ENCODE measurements around the gene NTRK1.

NTRK1 gene

GRCh38 chr1:156860628-156861423 lies at the start of gene NTRK1:
TSS of gene NTRK1 (plus strand) at chr1:156860865. CDS start at chr1:156860935, 70 bp downstream.
- DNase-seq (ENCODE audit: low read depth): peak; percentile 72

- DNase-seq (ENCODE audit: low read depth): no peak
Measured at GRCh38 chr1:156811168-156811567, 49.5 kb upstream of the NTRK1 start.

DNA sequence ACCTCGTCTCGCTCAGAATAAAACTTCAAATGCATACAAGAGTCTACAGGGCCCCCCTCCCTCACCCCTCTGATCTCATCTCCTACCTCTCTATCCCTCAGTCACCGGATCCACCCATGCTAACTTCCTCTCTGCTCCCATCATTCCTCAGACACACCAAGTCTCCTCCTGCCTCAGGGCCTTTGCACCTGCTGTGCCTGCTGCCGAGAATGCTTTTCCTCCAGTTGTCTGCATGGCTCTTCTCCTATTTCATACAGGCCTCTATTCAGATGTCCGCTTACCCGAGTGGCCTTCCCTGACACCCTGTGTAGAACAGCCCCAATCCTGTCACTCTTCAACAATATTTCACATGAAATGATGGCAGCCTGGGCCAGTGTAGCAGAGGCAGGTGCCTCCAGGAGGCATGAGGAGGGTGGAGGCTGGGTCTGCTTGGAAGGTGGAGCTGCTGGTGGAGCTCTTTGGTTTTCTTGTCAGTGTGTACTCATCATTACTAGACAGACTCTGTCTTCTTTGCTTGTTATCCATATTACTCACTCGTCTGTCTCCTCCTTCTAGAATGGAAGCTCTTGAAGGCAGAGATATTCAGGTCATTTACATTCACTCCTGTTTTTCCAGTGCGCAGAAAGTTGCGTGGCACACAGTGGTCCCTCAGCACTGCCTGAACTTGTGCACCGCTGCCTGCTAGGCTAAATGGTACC lies 48.2 kb upstream of the NTRK1 start:
- DNase-seq (ENCODE audit: low read depth): no peak

GRCh38 chr1:156813298-156813697 lies 47.4 kb upstream of the NTRK1 start:
- DNase-seq (ENCODE audit: low read depth): no peak

GRCh38 chr1:156813750-156814570 lies 46.7 kb upstream of the NTRK1 start:
- DNase-seq (ENCODE audit: low read depth): no peak

- DNase-seq (ENCODE audit: low read depth): no peak
Measured at GRCh38 chr1:156814571-156815260, 45.9 kb upstream of the NTRK1 start.

DNA sequence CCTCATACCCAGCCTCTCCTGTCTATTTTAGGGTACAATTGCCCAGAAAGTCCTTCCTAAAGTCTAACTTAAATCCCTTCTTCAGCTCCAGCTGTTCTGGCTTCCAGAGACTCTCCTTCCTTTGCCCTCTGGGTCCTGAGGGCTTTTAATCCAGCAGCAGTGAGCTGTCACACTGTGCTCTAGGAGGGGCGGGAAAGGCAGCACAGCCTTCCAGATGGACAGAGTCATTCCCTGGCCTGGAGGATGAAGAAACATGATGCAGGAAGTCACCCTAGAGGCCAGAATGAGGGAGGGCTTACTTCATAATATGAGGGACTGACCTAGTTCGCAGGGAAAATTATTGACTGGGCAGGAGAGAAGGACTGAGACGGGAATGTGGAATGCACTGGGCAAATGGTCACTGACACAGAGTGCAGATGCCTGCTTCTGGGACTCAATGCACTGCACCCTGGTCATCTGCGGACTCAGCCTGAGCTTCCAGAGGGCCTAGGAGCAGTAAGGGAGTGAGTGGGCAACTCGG lies 45.3 kb upstream of the NTRK1 start:
- no peak for DNase-seq (ENCODE audit: low read depth)

- no peak for DNase-seq (ENCODE audit: low read depth)
Measured at GRCh38 chr1:156815961-156816422, 44.7 kb upstream of the NTRK1 start.

DNA sequence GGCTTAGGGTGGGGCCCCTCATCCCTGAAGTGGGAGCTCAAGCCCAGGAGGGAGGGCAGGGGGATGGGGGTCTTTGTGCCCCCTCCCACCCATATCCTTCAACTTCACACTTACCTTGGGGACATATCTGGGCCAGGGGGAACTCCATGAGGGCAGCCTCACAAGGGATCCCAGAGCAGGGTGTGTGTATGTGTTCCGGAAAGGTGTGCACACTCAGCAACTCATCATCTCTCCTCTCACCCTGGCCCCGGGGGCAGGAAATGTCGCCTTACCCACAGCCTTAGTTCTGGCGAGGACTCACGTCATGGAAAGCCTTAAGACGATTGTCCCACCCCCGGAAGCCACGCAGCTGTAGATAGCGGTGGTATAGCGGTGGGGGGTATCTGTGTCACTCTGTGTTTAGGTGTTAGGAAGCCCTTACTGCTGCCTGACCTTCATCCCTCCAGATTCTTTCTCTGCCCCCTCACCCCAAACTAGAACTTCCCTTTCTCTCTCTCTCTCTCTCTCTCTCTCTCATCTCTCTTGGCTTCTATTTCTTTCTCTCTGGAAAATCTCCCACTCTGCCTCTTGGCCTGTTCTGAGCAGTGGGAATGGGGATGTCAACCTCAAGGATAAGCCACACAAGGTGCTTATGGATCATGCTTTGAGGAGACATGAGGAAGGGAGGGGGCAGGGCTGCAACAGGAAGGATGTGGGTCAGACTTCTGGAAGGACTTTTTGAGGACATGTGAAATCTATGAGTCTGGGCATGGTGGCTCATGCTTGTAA lies 43.9 kb upstream of the NTRK1 start, which contains the start of gene SH2D2A:
Gene SH2D2A (minus strand): TSS at position 288 of the 768 bp plus-strand sequence. CDS start 140 bp downstream, at position 148.
- DNase-seq (ENCODE audit: low read depth): peak; percentile 98

DNA sequence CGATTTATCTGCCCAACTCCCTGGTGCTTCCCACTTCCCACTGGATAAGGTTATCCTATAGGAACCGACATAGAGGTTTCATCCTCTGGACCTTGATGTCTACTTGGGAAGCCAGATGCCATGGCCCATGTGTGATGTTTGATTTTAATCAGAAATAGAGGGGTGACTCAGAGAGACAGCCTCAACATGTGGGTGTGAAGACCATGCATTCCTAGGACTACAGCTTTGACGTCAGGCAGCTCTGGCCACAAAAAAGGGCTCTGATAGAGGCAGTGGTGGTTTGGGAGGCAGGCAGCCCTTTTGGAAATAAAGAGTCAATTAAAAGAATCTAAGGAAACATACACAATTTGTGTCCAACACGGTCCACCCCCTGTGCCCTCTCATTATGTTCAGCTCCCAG lies 38.9 kb upstream of the NTRK1 start:
- no peak for DNase-seq (ENCODE audit: low read depth)

- no peak for DNase-seq (ENCODE audit: low read depth)
Measured at GRCh38 chr1:156822680-156823079, 38.0 kb upstream of the NTRK1 start.

DNA sequence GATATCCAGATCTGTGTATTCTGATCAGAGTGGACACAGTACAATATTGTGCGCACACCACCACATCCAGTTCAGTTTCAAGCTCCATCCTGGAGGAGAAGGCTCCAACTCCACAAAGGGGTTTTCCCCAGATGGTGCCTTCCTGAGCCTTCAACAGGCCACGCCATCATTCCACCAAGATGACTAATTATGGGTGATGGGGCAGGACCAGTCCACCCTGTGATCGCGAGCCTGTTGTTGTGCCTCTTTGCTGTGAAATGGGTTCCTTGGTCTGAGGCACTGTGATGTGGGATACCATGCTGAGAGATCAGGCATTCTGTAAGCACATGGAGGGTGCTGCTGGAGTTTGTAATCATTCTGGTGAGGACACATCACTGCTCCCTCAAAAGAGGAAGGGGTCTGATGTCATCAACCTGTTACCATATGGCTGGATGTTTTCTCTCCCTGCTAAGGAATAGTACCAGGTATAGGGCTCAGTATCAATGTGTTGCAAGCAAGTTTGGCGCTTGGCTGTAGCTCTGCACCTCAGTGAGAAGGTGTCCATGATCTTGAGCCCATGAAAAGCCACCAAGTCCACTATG lies 37.4 kb upstream of the NTRK1 start:
- DNase-seq (ENCODE audit: low read depth): no peak

GRCh38 chr1:156826630-156827029 lies 34.0 kb upstream of the NTRK1 start:
- no peak for DNase-seq (ENCODE audit: low read depth)

DNA sequence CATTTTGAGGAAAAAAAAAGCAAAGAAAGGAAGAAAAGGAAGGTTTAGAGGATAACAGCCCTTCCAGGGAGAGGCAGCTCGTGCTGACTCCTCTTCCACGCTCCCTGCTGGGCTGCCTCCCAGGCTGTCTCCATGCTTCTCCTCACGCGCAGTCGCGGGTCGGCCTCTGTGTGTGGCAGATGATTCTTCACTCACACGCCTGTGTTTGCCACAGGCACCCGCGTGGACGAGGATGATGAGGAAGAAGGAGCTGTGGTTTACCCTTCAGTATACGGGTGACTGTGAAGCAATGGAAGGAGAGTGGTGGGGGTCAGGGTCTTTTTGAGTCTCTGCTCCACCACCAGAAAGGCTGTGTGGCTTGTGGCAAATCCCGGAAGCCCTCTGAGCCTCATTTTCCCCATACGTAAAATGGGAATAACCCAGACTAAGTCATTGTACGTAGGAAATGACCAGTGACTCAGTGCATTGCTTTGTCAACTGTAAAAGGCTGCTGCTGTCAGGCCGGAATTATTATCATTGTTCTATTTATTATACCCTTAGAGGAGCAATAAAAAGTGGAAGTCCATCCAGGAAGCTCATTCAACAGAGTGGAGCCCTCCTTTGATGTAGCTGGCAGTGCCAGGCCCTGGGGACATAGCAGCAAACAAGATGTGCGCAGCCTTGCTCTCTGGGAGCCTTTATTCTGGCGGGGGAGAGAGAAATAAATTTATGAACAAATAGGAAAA lies 32.1 kb upstream of the NTRK1 start:
- DNase-seq (ENCODE audit: low read depth): no peak

DNA sequence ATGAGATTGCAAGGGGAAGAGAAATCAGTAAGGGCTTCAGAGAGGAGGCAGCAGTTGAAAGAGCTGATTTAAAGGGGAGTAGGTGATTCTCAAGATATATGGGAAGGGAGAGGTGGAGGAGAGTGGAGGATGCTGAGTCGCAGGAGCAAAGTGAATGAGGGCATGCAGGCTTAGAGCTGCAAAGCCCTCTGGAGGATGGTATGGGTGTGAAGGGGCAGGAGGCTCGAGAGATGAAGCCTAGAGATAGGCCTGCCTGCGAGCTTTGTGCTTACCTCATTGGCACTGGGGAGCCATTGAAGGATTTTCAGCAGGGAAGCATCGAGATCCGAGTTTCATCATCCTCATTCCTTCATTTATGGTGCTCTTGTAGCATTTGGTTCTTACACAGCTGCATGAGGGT lies 28.2 kb upstream of the NTRK1 start:
- DNase-seq (ENCODE audit: low read depth): no peak

DNA sequence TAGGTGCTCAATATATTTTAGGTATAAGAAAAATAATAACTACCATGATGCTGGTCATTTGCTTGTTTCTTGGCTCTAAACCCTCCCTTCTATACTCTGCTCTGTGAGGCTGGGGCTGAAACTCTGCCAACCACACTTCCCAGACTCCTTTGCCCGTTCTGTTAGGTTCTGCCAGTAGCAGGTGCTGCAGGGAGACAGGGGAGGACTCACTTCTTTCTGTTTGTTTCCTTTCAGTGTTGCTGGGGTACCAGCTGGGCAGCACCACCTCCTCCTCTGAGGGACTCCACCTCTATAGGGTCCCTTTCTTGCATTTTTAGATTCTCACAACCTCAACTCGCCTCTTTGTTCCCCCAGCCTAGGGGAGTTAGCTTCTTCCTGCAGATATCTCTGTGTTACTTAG lies 27.1 kb upstream of the NTRK1 start:
- DNase-seq (ENCODE audit: low read depth): no peak

DNA sequence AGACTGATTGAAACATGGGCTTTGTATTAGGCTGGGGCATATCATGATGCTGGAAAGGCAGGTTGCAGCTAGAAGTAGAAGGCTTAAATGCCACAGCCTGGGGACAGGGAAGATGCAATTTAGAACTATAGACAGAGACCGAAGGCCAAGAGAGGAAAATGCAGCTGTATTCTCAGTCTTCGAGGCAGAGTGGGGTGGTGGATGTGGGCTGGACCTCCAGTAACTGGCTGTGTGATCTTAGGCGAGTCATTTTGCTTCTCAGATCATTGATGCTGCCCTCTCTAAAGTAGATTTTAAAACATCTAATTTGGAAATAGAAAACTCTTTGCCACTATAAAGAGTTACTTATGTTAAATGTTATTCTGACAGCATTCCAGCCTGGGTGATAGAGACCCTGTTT lies 26.3 kb upstream of the NTRK1 start:
- no peak for DNase-seq (ENCODE audit: low read depth)

GRCh38 chr1:156836041-156836654 lies 24.5 kb upstream of the NTRK1 start:
- DNase-seq (ENCODE audit: low read depth): no peak

DNA sequence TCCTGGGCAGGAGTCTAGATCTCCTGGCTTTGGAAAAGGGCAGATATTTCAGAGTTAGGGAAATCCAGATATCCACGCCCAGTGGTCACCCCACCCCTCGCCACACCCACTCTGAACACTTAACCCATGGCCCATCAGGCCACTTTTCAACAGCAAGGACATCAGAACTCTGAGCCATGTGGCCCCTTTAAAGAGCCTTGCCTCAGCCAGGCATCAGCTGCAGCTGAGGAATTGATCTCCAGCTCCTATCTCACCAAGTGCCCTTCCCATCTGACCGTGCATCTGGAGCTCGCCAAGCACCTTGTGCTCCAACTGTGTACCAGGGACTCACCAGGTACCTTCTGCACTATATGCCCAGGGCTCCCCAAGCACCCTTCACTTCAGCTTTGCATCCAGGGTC lies 23.8 kb upstream of the NTRK1 start:
- no peak for DNase-seq (ENCODE audit: low read depth)
